Measurements from ENCODE around the gene CCDC90B.

CCDC90B gene

DNA sequence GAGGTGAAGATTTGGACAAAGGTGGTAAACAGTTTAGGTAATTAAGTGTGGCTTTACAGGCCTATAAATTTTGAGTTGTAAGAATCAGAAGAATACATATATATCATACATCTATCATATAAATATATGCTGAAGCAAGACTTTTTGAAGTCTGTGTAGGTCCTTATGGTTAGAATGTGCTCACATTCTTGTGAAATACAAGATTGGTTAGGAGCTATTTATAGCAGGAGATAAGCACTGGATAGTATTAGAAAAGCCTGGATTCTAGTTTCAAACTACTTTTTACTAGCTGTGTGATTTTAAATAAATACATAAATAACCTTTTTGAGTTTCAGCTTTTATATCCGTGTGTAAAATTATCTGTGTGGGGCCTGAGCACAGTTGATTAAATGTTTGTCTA lies 50.3 kb downstream of the CCDC90B start:
- DNase-seq (ENCODE audit: low read depth, low spot score) = no peak

DNA sequence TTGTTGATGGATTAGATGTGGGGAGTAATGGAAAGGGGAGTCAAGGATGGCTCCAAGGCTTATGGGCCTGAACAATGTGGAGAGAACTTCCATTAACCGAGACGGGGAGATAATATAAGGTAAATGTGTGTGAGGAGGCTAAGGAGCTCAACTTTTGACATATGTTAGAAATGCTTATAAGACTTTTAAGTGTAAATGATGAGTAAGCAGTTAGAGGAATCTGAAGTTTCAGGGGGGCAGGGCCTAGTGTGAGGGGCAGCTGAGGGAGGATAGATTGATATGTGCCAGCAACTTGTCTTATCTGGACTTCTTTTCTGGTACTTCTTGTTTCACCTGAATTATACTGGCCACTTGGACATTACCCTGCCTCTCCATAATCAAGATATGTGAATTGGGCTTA lies 62.7 kb downstream of the CCDC90B start:
- no peak for DNase-seq (ENCODE audit: low read depth, low spot score)

DNA sequence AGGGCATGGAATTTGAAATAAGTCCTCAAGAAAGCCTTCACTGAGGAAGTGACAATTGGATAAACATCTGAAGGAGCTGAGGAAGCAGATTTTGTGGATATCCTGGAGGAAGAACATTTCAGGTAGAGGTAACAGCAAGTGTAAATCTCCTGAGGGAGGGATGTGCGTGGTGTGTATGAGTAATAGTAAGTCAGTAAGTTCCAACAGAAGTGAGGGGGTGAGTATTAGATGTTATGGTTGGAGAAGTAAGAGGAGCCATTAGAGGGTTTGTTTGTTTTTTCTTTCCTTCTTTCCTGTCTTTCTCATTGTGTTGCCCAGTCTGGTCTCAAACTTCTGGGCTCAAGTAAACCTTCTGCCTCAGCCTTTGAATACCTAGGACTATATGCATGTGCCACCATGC lies 63.7 kb downstream of the CCDC90B start:
- no peak for DNase-seq (ENCODE audit: low read depth, low spot score)

DNA sequence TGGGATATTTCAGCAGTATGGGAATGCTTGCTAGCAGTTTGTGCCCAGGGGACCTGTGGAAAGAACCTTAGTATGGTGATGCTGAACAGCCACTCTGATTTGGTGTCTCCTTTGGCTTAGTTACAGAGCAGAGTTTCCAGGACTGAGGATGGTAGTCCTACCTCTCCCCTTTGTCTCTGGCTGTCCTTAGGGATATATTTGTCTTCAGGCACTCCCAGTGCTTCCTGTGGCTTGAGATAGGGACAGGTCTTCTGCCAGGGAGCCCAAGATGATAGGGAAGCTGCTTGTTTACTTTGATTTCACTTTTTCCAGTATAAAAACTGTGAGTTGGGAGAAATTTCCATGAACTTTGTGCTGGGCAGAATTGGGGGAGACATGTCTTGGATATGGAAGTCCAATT lies 64.5 kb downstream of the CCDC90B start:
- no peak for DNase-seq (ENCODE audit: low read depth, low spot score)

DNA sequence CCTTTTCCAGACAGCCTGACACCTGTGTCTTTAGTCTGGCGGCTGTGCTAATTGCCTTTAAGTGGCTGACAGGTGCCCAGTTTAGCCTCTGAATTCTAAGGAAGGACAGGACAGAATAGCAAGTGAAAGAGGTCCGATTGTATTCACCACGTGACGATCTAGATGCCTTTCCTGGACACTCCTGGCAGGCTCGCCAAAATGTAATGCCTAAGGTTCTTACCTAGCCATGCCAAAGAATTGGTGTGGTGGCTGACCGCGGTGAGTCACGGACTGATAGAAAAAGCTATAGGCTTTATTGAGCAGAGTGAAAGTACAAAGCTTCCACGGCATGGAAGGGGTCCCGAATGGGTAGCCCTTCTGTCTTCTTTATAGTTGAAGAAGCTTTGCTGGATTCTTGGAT lies 65.9 kb downstream of the CCDC90B start:
- peak; percentile 8 for DNase-seq (ENCODE audit: low read depth, low spot score)

DNA sequence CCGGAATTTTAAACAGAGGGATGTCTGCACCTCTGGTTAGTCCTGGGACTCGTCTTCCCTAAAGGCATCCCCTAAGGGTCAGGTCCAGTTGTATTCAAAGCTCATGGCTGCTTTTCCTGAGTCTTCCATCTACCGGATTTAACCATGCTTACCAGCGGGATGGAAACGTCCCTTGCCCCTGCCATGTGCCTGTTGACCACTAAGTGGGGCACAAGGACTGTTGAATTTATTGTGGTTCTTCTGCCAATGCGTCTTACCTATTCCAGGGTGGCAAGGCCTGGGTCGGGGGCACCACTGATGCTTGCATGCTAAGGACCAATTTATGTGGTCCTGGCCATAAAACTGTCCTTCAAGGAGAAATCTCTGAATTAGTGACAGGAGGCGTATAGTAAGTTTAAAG lies 67.1 kb downstream of the CCDC90B start:
- peak; percentile 10 for DNase-seq (ENCODE audit: low read depth, low spot score)

Data from ELF-1 (cell line).